NCI-H526 treated with DMSO at 0.1 percent for 48 hours (cell line): ENCODE results near the gene DMPK.
"Not testable (repeated sequence)": the region's sequence is repeated elsewhere in the genome, so short reads cannot be mapped to it uniquely, and the experiment has no call there.

Experiments used
- DNase-seq: peaks from one replicate; lab custom pipeline; 2025; lab: John Stamatoyannopoulos, UW

The DMPK gene

DNA sequence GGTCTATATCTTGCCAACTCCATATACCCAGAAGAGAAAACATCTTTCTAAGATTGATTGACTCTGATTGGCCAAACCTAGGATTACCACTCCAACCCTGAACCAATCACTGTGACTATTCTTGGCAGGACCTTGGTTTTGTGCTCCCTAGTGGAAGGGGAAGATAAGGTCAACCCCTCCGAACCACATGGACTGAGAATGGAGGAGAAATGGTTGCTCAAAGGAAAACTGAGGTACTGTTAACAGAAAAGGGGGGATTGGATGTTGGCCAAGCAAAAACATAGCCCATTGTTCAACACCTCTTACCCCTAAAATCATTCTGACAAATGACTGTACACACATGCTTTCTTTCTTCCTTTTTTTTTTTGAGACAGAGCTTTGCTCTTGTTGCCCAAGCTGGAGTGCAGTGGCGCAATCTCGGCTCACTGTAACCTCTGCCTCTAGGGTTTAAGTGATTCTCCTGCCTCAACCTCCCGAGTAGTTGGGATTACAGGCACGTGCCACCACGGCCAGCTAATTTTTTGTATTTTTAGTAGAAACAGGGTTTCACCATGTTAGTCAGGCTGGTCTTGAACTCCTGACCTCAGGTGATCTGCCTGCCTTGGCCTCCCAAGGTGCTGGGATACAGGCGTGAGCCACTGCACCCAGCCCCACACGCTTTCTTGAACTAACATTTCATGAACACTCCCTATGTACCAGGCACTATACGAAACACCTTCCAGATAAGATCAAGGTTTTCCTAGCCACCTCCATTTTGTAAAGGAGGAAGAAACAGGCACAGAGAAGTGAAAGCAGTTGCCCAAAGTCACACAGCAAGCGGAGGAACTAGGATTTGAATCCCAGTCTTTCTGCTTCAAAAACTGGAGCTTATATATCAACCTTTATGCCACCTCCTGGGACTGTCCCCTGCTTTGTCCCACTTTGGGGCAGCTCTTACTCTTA, 42.5 kb downstream of the DMPK start:
- DNase-seq: no peak

DNA sequence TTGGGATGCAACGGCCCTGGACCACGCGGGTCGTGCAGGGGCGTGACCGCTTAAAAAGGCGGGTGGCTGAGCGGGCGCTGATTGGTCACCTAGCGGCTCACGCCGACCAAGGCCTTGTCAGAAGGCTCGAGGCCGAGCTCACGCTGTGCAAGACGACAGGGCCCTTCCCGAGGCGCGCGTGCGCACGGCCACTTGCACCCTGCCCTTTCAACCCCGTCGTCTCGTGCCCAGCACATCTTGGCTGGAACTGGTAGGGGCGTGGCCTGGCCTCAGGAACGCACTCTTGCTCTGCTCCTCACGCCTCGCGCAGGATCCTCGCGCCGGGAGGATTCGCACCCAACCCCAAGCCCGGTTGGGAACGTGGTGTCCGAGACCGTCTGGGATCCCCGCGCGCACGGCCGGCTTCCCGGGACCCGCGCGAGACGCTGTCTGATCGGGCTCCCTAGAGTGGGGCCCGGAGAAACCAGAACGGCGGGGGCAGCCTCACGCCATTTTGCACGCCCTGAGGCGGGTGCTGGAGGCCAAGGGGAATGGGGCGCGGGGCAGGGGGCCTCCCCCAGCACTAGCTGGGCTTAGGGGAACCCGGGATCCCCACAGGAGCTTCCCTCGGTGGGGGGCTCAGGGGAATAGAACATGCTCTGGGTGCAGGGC, 49.0 kb downstream of the DMPK start, which contains the start of gene MEIOSIN:
Gene MEIOSIN, plus strand, starts transcription at position 280 of the 651 bp plus-strand sequence. CDS start 1,938 bp downstream, outside the sequence.
- DNase-seq: no peak

DNA sequence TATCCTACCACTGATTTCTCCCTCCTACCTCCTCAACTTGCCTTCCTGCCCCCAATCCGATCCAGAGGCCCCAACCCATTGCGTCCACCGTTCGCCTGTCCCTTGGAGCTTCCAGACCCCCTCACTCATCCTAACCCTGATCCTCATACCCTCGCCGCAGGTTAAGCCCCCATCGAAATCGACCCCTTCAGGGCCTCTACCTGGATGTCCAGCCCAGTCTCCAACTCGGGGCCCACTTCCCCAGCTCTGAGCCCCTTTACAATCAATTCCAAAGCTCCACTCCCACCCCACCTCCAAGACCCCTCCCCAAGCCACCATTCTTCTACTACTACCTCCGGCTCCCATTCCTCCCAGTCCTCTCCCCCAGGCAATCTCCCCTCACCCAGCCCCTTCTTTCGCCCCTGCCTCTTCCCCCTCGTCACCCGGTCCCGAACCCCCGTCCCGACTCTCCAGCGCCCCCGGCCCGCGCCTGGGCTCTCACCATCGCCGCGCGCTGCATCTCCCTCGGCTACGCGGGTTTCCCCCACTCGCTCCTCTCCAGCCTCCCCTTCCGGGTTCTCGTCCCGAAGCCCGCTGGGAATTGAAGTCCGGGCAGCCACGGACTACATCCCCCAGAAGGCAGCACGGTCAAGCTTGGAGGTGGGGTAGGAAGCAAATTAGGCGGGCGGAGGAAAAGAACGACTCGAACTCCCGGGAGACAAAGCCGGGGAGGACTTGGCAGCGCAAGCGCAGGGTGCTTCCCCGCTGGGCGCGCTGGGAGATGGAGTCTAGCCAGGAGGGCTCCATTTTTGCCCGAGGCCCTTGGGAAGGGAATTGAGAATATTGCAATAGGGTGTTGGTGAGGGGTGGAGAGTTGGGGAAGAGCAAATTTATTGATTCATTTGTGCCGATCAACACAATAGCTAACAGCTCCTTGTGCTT, 51.7 kb downstream of the DMPK start, which contains the start of gene FBXO46:
Gene FBXO46, minus strand, starts transcription at position 529 of the 921 bp plus-strand sequence. CDS start 17,401 bp downstream, outside the sequence.
- peak; percentile 97 for DNase-seq

DNA sequence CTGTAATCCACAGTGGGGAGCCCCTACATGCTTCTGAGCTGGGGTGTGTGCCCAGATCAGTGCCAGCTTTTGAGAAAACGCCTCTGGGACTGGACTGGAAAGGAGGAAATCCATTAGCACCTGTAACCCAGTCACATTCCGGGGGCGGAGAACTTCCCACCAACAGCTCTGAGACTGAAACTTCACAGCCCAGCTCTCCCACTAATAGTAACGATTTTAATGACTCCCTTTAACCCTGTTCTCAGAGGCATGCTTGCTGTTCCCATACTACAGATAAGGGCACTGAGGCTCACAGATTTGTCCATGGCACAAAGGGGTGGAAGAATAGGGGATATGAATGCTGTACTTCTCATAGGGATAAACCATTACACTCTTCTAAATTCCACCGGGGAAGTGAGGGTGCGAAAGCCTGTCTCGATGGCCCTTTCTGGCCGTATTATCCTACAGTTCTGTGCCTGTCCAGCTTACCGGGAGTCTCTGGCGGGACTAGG, 52.4 kb downstream of the DMPK start:
- DNase-seq: no peak

DNA sequence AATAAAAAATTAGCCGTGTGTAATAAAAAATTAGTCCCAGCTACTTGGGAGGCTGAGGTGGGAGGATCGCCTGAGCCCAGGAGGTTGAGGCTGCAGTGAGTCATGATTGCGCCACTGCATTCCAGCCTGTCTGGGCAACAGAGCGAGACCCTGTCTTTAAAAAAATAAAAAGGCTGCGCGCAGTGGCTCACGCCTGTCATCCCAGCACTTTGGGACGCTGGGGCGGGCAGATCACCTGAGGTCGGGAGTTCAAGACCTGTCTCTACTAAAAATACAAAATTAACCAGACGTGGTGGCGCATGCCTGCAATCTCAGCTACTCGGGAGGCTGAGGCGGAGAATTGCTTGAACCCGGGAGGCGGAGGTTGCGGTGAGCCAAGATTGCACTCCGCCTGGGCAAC, 53.6 kb downstream of the DMPK start:
- DNase-seq: not testable (repeated sequence)

DNA sequence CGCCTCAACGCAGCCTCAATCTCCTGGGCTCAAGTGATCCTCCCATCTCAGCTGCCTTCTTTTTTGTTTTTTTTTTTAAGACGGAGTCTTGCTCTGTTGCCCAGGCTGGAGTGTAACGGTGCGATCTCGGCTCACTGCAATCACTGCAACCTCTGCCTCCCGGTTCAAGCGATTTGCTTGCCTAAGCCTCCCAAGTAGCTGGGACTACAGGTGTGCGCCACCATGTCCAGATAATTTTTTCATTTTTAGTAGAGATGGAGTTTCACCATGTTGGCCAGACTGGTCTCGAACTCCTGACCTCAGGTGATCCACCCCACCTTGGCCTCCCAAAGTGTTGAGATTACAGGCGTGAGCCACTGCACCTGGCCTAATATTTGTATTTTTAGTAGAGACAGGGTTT, 62.2 kb downstream of the DMPK start:
- not testable (repeated sequence) for DNase-seq
